Gastrocnemius medialis (tissue), 4 donors: Measurements from ENCODE around the gene MT1E. TPM values are rescaled to one million over a fixed set of nuclear protein-coding genes. Genes with fewer than 3 reads are reported as not detected.

Experiments used
- ATAC-seq, 2 donors: fragments of 150-250 bp; one replicate each; pipeline ENCODE4 v1.9.1; 2016
- DNase-seq, 2 donors: peaks; one replicate each; pipeline ENCODE4 v3.0.0-alpha.2; 2019
- H3K27ac ChIP-seq, 4 donors: fragments of 200-600 bp; sonication (generic); 1 replicate in 1 of 4; 2 replicates in 3 of 4; pipeline ENCODE4 v1.5.1; 2016 to 2018; ENCODE audit warnings: mild to moderate bottlenecking in 2 of 4, moderate library complexity in 1 of 4
- H3K27me3 ChIP-seq, 3 donors: fragments of 200-600 bp; sonication (generic) in 2 of 3; 1 replicate in 1 of 3; 2 replicates in 2 of 3; pipeline versions ENCODE4 v1.5.1 to v1.6.0; 2016 to 2019; ENCODE audit warnings: mild to moderate bottlenecking in 1 of 3, moderate library complexity in 1 of 3
- H3K36me3 ChIP-seq, 2 donors: fragments of 200-600 bp; sonication (generic) in 1 of 2; one replicate each; pipeline ENCODE4 v1.5.1; 2017 to 2018
- H3K4me1 ChIP-seq, 2 donors: fragments of 200-600 bp; sonication (generic) in 1 of 2; one replicate each; pipeline ENCODE4 v1.5.1; 2016 to 2017; ENCODE audit warnings: mild to moderate bottlenecking in 2 of 2
- H3K4me3 ChIP-seq, 4 donors: fragments of 200-600 bp; sonication (generic) in 3 of 4; 1 replicate in 1 of 4; 2 replicates in 3 of 4; pipeline ENCODE4 v1.5.1; 2016 to 2019; ENCODE audit warnings: mild to moderate bottlenecking in 2 of 4
- H3K9me3 ChIP-seq, 3 donors: fragments of 200-600 bp; sonication (generic) in 2 of 3; 1 replicate in 1 of 3; 2 replicates in 2 of 3; pipeline ENCODE4 v1.5.1; 2016 to 2019
- CTCF ChIP-seq, 5 experiments: fragments of 450-650 bp in 3 of 5; fragments of 200-600 bp in 2 of 5; sonication (generic) in 2 of 5; IDR thresholded peaks in 4 of 5; conservative IDR thresholded peaks in 1 of 5; 1 replicate in 4 of 5; 2 replicates in 1 of 5; pipeline ENCODE4 v1.5.1; 2016 to 2019; ENCODE audit warnings: antibody characterized with exemption in 5 of 5, mild to moderate bottlenecking in 3 of 5, moderate library complexity in 3 of 5
- POLR2A ChIP-seq, 2 donors: fragments of 450-650 bp; IDR thresholded peaks; one replicate each; pipeline ENCODE4 v1.6.1; 2017; ENCODE audit warnings: antibody characterized with exemption in 2 of 2, mild to moderate bottlenecking in 2 of 2, moderate library complexity in 2 of 2
- in situ Hi-C, 4 donors: fragments of 200-750 bp; cut with MboI; loops; one replicate each; pipeline versions ENCODE4 v1.15.0 to v1.8.0; 2017; ENCODE audit warnings: low sequenced_read_pairs in 4 of 4
- intact Hi-C: fragments of 100-400 bp; cut with DNase I; formaldehyde crosslinking; loops from one replicate; pipeline ENCODE4 v1.15.1; 2023; ENCODE audit warnings: low total_unique reads
- total RNA-seq, 4 donors: library from RNA; depleted of rRNA; stranded (reverse); fragments of >200 nt; gene quantifications; one replicate each; pipeline versions ENCODE4 v1.1.0 to v1.2.3, GENCODE V29; 2016

The MT1E gene
- total RNA-seq, 4 donors from 2014 or later: 63.0 to 434 (median 267) TPM

GRCh38 chr16:56610017-56610608 is 15.5 kb upstream of the MT1E start:
- peaks cover 58 to 66% of the 10 kb centered on the region in 2 donors for H3K4me1 ChIP-seq
- H3K27me3 ChIP-seq: no peaks in the 10 kb centered on the region
- in situ Hi-C loops: no loop called here
- DNase-seq (peak; percentile 64 to 86), ATAC-seq (peak; percentile 5 to 19)
- intact Hi-C loops: no loop called here
- peak overlapping the region; percentile 95 to 99 (median 98) for H3K27ac ChIP-seq
- peak overlapping the region; percentile 60 to 75 (median 70) for H3K4me3 ChIP-seq
- TF ChIP-seq CTCF (IDR thresholded peaks at IDR 0.05 in 4 of 5, conservative IDR thresholded peaks at IDR 0.05 in 1 of 5): no peak
- peak in 1 of 2 donors; percentile 67 for TF ChIP-seq POLR2A (IDR thresholded peaks at IDR 0.05)
- no peaks in the 10 kb centered on the region for H3K36me3 ChIP-seq
- H3K9me3 ChIP-seq: no peaks in the 10 kb centered on the region

- no peaks in the 10 kb centered on the region for H3K27me3 ChIP-seq
- H3K27ac ChIP-seq: peak overlapping the region; percentile 95 to 99 (median 98)
- peak overlapping the region; percentile 60 to 75 (median 70) for H3K4me3 ChIP-seq
- TF ChIP-seq CTCF (IDR thresholded peaks at IDR 0.05 in 4 of 5, conservative IDR thresholded peaks at IDR 0.05 in 1 of 5) (no peak), POLR2A (IDR thresholded peaks at IDR 0.05) (no peak)
- H3K4me1 ChIP-seq: peaks cover 52 to 61% of the 10 kb centered on the region in 2 donors
- in situ Hi-C loops: no loop called here
- H3K9me3 ChIP-seq: no peaks in the 10 kb centered on the region
- H3K36me3 ChIP-seq: no peaks in the 10 kb centered on the region
- DNase-seq: no peak
- ATAC-seq: no peak
- intact Hi-C loops: loop anchor here (1.0 kb wide), 1 partner anchor 15 kb away; the partner anchor contains the start of gene MT1E
Measured at GRCh38 chr16:56610609-56611111, 14.9 kb upstream of the MT1E start.

DNA sequence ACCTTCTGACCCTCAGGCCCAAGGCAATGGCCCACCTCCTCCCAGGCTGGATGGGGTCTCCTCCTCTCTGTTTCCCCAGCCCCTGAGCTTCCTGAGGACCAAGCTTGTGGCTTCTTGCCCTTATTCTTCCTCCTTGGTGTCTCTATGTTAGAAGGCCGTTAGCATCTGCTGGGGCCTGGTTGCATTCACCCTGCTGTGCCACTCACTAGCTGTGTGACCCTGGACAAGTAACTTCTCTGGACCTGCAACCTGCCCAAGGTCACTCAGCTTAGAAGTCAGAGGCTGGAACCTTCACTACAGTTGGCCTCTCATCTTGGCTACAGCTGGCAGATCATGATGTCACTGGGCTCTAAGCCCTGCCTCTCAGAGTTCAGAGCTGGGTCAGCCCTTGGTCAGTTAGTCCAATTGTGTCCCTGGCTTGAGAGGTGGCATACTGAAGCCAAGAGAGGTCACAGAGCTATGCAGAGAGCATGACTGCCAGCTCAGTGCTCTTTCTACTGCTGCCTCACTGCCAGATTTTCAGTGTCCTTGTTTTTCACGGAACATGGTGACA is 14.2 kb upstream of the MT1E start:
- H3K27ac ChIP-seq: peak overlapping the region; percentile 95 to 99 (median 98)
- no peaks in the 10 kb centered on the region for H3K36me3 ChIP-seq
- H3K4me3 ChIP-seq: peak overlapping the region in 1 of 4 donors; percentile 26
- no peaks in the 10 kb centered on the region for H3K9me3 ChIP-seq
- intact Hi-C loops (loop anchor here (1.0 kb wide), 1 partner anchor 14 kb away; the partner anchor contains the start of gene MT1E), in situ Hi-C loops (no loop called here)
- no peak for TF ChIP-seq POLR2A (IDR thresholded peaks at IDR 0.05)
- H3K4me1 ChIP-seq: peaks cover 45 to 54% of the 10 kb centered on the region in 2 donors
- ATAC-seq: peak; percentile 58 to 64
- no peaks in the 10 kb centered on the region for H3K27me3 ChIP-seq
- DNase-seq: peak; percentile 90 to 98

DNA sequence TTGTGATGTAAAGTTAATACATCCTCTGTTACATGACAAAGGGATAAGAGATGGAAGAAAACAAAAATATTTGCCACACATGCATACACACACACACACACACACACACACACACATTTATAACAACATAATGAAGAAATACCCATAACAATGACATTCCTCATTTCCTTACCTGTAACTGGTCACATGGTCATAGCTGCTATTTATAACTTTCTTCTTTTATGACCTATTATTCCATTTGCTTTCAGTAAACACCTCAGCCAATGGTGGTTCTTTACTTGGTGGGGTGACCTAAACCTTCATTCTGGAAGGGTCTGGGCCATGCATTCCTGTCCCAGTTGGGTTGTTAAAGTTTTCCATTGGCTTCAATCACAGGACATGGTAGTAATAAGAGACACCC is 11.9 kb upstream of the MT1E start:
- intact Hi-C loops (no loop called here), in situ Hi-C loops (no loop called here)
- Histone ChIP-seq H3K27me3 (no peaks in the 10 kb centered on the region), H3K36me3 (no peaks in the 10 kb centered on the region), H3K9me3 (no peaks in the 10 kb centered on the region), H3K4me1 (peaks cover 44 to 50% of the 10 kb centered on the region in 2 donors), H3K4me3 (no peak overlapping the region), H3K27ac (no peak overlapping the region)
- DNase-seq (no peak), ATAC-seq (no peak)
- TF ChIP-seq POLR2A (IDR thresholded peaks at IDR 0.05) (no peak), CTCF (IDR thresholded peaks at IDR 0.05 in 4 of 5, conservative IDR thresholded peaks at IDR 0.05 in 1 of 5) (no peak)

GRCh38 chr16:56614549-56614991 is 11.0 kb upstream of the MT1E start:
- TF ChIP-seq CTCF (IDR thresholded peaks at IDR 0.05 in 4 of 5, conservative IDR thresholded peaks at IDR 0.05 in 1 of 5) (no peak), POLR2A (IDR thresholded peaks at IDR 0.05) (no peak)
- no peak for ATAC-seq
- in situ Hi-C loops (no loop called here), intact Hi-C loops (no loop called here)
- Histone ChIP-seq H3K36me3 (no peaks in the 10 kb centered on the region), H3K4me3 (no peak overlapping the region), H3K27ac (no peak overlapping the region), H3K27me3 (no peaks in the 10 kb centered on the region), H3K4me1 (peaks cover 35 to 48% of the 10 kb centered on the region in 2 donors), H3K9me3 (no peaks in the 10 kb centered on the region)
- no peak for DNase-seq
